Forelimb muscle (tissue), 1 donor: ENCODE results near the gene OAS1. TPM values are rescaled to one million over a fixed set of nuclear protein-coding genes. Genes with fewer than 3 reads are reported as not detected.

Experiments used
- DNase-seq: peaks from one replicate; pipeline ENCODE4 v3.0.0-alpha.2; 2013; ENCODE audit warnings: low read depth
- polyA plus RNA-seq: library from polyadenylated mRNA; unstranded; fragments of 120-200 nt; gene quantifications from one replicate; pipeline ENCODE4 v1.2.1, GENCODE V29; 2013; ENCODE audit not compliant: insufficient read length

OAS1 gene
- polyA plus RNA-seq, 1 donor, result 1.8 TPM

- DNase-seq, result no peak
Observed at GRCh38 chr12:112965643-112966042, 58.9 kb downstream of the OAS1 start.

DNA sequence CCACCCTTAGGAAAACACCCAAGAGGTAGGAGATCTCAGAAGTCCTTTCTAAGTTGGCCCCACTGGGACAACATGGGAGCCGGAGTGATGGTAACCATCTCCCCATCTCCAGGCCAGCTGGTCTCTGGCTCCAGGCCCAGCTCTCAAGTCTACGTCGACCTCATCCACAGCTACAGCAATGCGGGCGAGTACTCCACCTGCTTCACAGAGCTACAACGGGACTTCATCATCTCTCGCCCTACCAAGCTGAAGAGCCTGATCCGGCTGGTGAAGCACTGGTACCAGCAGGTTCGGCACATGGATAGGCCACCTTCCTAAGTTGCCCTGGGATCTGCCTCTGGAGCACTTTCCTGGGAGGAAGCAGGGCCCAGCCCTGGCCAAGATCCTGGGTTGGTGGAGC lies 60.5 kb downstream of the OAS1 start:
- DNase-seq, result no peak

GRCh38 chr12:112967858-112968257 lies 61.1 kb downstream of the OAS1 start:
- DNase-seq, result no peak

Other genes starting within 250 kb of the OAS1 start
- not detected for gene RPH3A, start 115.2 kb upstream of the OAS1 start, polyA plus RNA-seq
- 5.1 TPM for gene OAS3, start 31.5 kb downstream of the OAS1 start, polyA plus RNA-seq
- gene OAS2, start 71.6 kb downstream of the OAS1 start, polyA plus RNA-seq, result 2.1 TPM
- 5.2 TPM for gene DTX1, start 149.8 kb downstream of the OAS1 start, polyA plus RNA-seq
- not detected for gene RASAL1, start 228.8 kb downstream of the OAS1 start, polyA plus RNA-seq
- 0.13 TPM for gene CFAP73, start 242.8 kb downstream of the OAS1 start, polyA plus RNA-seq